ENCODE data around the gene TNIK. TPM values are rescaled to one million over a fixed set of nuclear protein-coding genes. Genes with fewer than 3 reads are reported as not detected.

Gene TNIK
- polyA plus RNA-seq, 1 of the 3 experiments (the other 2 are of a cell fraction) = 19.4 TPM

GRCh38 chr3:171290680-171291079 lies 169.5 kb downstream of the TNIK start:
- Histone ChIP-seq H3K4me3 (ENCODE audit: low read depth in 2 of 2, low read length in 1 of 2) (no peak overlapping the region), H3K79me2 (ENCODE audit: insufficient read depth) (peaks cover 34% of the 10 kb centered on the region), H3K4me1 (ENCODE audit: control insufficient read depth in 1 of 2, insufficient read depth in 2 of 2, low read depth in 1 of 2, low read length in 1 of 2) (peaks cover 1 to 9% of the 10 kb centered on the region in 2 experiments), H3K27me3 (ENCODE audit: insufficient read depth) (no peaks in the 10 kb centered on the region), H3K4me2 (no peak overlapping the region), H3K36me3 (replicated peaks in 1 of 2; ENCODE audit: control insufficient read depth in 1 of 2, insufficient read depth in 2 of 2, low read length in 1 of 2) (no peaks in the 10 kb centered on the region), H2AFZ (ENCODE audit: low read depth) (no peak overlapping the region), H3K9me3 (no peaks in the 10 kb centered on the region), H3K9ac (no peak overlapping the region), H3F3A (replicated peaks; ENCODE audit: insufficient read depth) (peaks cover 11% of the 10 kb centered on the region), H3K27ac (ENCODE audit: low read depth in 2 of 2, low read length in 1 of 2) (peak overlapping the region in 1 of 2 experiments; percentile 37; a peak in 1 of 4 replicates), H3K9me2 (no peaks in the 10 kb centered on the region), H4K20me1 (ENCODE audit: insufficient read depth) (no peaks in the 10 kb centered on the region)
- 26% methylated on average over 2 of the region's 2 CpGs for WGBS (ENCODE audit: low lambda C conversion rate)
- TF ChIP-seq SMC3 (IDR thresholded peaks at IDR 0.05; ENCODE audit: low read depth, low read length) (no peak), ELF1 (IDR thresholded peaks at IDR 0.05) (no peak), TAF1 (IDR thresholded peaks at IDR 0.05; ENCODE audit: borderline replicate concordance, low read depth, low read length) (no peak), REST (IDR thresholded peaks at IDR 0.05; ENCODE audit: low read depth, low read length) (no peak), EZH2phosphoT487 (IDR thresholded peaks at IDR 0.05; ENCODE audit: borderline replicate concordance, low read depth) (no peak), CTCF (IDR thresholded peaks at IDR 0.05) (no peak), USF1 (IDR thresholded peaks at IDR 0.05; ENCODE audit: borderline replicate concordance, low read depth) (no peak), CHD2 (IDR thresholded peaks at IDR 0.05; ENCODE audit: low read length, partially characterized antibody) (no peak), RFX5 (IDR thresholded peaks at IDR 0.05; ENCODE audit: low read length) (no peak), TCF12 (IDR thresholded peaks at IDR 0.05) (peak; percentile 33; the same call in 1 of the 2 replicates), PBX3 (IDR thresholded peaks at IDR 0.05) (peak; percentile 72), ZBTB33 (IDR thresholded peaks at IDR 0.05; ENCODE audit: borderline replicate concordance, low read depth) (no peak), SIN3A (IDR thresholded peaks at IDR 0.05; ENCODE audit: borderline replicate concordance, low read depth, low read length) (no peak), FOSL2 (IDR thresholded peaks at IDR 0.05; ENCODE audit: borderline replicate concordance, low read depth) (no peak), MEF2A (IDR thresholded peaks at IDR 0.05; ENCODE audit: borderline replicate concordance, low read depth) (no peak)
- ChIA-PET CTCF (interaction anchor here (1.0 kb wide), 1 partner anchor 36 kb away, joined by 3 read pairs; no protein-coding TSS in a partner anchor), POLR2A (no interaction called here)
- DNase-seq = no peak
